GM23338 (cell line): ENCODE results near the gene ADGRV1. TPM values are rescaled to one million over a fixed set of nuclear protein-coding genes. Genes with fewer than 3 reads are reported as not detected.

Source experiments
- ATAC-seq: fragments of 200-7000 bp; cut with Tn5 transposase; 3 replicates; pipeline ENCODE4 v1.9.1; 2020
- DNase-seq: peaks from one replicate; pipeline ENCODE4 v3.0.0-alpha.2; 2015; ENCODE audit warnings: low spot score
- H2AFZ ChIP-seq: fragments of 200-600 bp; sonication (generic); 2 replicates; pipeline ENCODE4 v1.8.0; 2016; ENCODE audit warnings: antibody characterized with exemption, mild to moderate bottlenecking, moderate library complexity
- H3F3A ChIP-seq: fragments of 200-600 bp; sonication (generic); replicated peaks from 2 replicates; pipeline ENCODE4 v1.8.0; 2017; ENCODE audit warnings: antibody characterized with exemption, mixed run types, low read depth
- H3K27ac ChIP-seq: fragments of 200-600 bp; sonication (generic); 2 replicates; pipeline ENCODE4 v1.6.1; 2016; ENCODE audit warnings: low read depth
- H3K27me3 ChIP-seq: fragments of 200-600 bp; sonication (generic); 2 replicates; pipeline ENCODE4 v1.8.0; 2016; ENCODE audit warnings: mild to moderate bottlenecking, mixed run types, moderate library complexity; ENCODE audit not compliant: insufficient read depth
- H3K36me3 ChIP-seq: fragments of 200-600 bp; sonication (generic); 2 replicates; pipeline ENCODE4 v1.8.0; 2016; ENCODE audit warnings: mild to moderate bottlenecking; ENCODE audit not compliant: insufficient read depth
- H3K4me1 ChIP-seq: fragments of 200-600 bp; sonication (generic); 2 replicates; pipeline ENCODE4 v1.8.0; 2016; ENCODE audit warnings: mild to moderate bottlenecking, moderate library complexity; ENCODE audit not compliant: insufficient read depth
- H3K4me2 ChIP-seq: fragments of 200-600 bp; sonication (generic); 2 replicates; pipeline ENCODE4 v1.7.1; 2017; ENCODE audit warnings: mixed run types
- H3K4me3 ChIP-seq: fragments of 200-600 bp; sonication (generic); 2 replicates; pipeline ENCODE4 v1.6.1; 2016; ENCODE audit warnings: mixed run types
- H3K79me2 ChIP-seq: fragments of 200-600 bp; sonication (generic); replicated peaks from 2 replicates; pipeline ENCODE4 v1.8.0; 2017; ENCODE audit warnings: mild to moderate bottlenecking; ENCODE audit not compliant: insufficient read depth
- H3K9me2 ChIP-seq: fragments of 200-600 bp; sonication (generic); 2 replicates; pipeline ENCODE4 v1.8.0; 2017; ENCODE audit not compliant: insufficient read depth
- H4K20me1 ChIP-seq: fragments of 200-600 bp; sonication (generic); replicated peaks from 2 replicates; pipeline ENCODE4 v1.8.0; 2017; ENCODE audit warnings: mild to moderate bottlenecking; ENCODE audit not compliant: insufficient read depth
- H3K27ac Mint-ChIP-seq: 2 replicates; pipeline ENCODE4 v1.8.0; 2020; ENCODE audit warnings: inconsistent platforms, mild to moderate bottlenecking, moderate library complexity, mixed read lengths
- H3K27me3 Mint-ChIP-seq: 3 replicates; pipeline ENCODE4 v1.8.0; 2022; ENCODE audit warnings: low read depth, mild to moderate bottlenecking, moderate library complexity, mixed read lengths, inconsistent platforms; ENCODE audit not compliant: insufficient read depth, poor library complexity
- H3K36me3 Mint-ChIP-seq: 3 replicates; pipeline ENCODE4 v1.8.0; 2021; ENCODE audit warnings: low read depth, mild to moderate bottlenecking, inconsistent platforms, moderate library complexity, mixed read lengths
- H3K4me1 Mint-ChIP-seq: 3 replicates; pipeline ENCODE4 v1.8.0; 2020; ENCODE audit warnings: mild to moderate bottlenecking, inconsistent platforms, mixed read lengths
- H3K4me3 Mint-ChIP-seq: 3 replicates; pipeline ENCODE4 v1.8.0; 2021; ENCODE audit warnings: moderate library complexity, mild to moderate bottlenecking, inconsistent platforms, mixed read lengths
- H3K9me3 Mint-ChIP-seq: 3 replicates; pipeline ENCODE4 v1.8.0; 2020; ENCODE audit warnings: moderate library complexity, mild to moderate bottlenecking, inconsistent platforms, mixed read lengths
- CREB1 ChIP-seq: fragments of 250-450 bp; sonication (Bioruptor Pico); IDR thresholded peaks from 2 replicates; pipeline ENCODE4 v1.5.0; 2020; ENCODE audit warnings: low read depth, mild to moderate bottlenecking, moderate library complexity
- EZH2 ChIP-seq: fragments of 200-600 bp; sonication (generic); IDR thresholded peaks from one replicate; pipeline ENCODE4 v1.8.0; 2017; ENCODE audit warnings: antibody characterized with exemption, mild to moderate bottlenecking, low read depth; ENCODE audit not compliant: unreplicated experiment
- EZH2phosphoT487 ChIP-seq: fragments of 200-600 bp; sonication (generic); IDR thresholded peaks from one replicate; pipeline ENCODE4 v1.8.1; 2018; ENCODE audit warnings: antibody characterized with exemption; ENCODE audit not compliant: unreplicated experiment
- POLR2AphosphoS5 ChIP-seq: IDR thresholded peaks from 2 replicates; pipeline ENCODE4 v1.6.1; 2016; ENCODE audit warnings: antibody characterized with exemption, low read depth
- STAT1 ChIP-seq: IDR thresholded peaks from one replicate; pipeline ENCODE4 v1.6.1; 2016; ENCODE audit warnings: antibody characterized with exemption; ENCODE audit not compliant: unreplicated experiment
- ZNF462 ChIP-seq: fragments of 250-450 bp; sonication (Bioruptor Pico); IDR thresholded peaks from 2 replicates; pipeline ENCODE4 v1.5.0; 2020; ENCODE audit warnings: mild to moderate bottlenecking, moderate library complexity
- long read RNA-seq: library from polyadenylated mRNA; unstranded; transcript quantifications from one replicate; pipeline ENCODE4 v2.0.0, GENCODE V29; 2020; ENCODE audit not compliant: unreplicated experiment
- polyA plus RNA-seq: library from polyadenylated mRNA; unstranded; fragments of >200 nt; fragmentation: Nextera tagmentation; extraction: Ambion mirVana; gene quantifications from 2 replicates; pipeline ENCODE4 v1.2.1, GENCODE V29; 2016
- total RNA-seq: library from RNA; depleted of rRNA; stranded (reverse); fragments of >200 nt; shearing (Covaris generic); gene quantifications from 2 replicates; pipeline ENCODE4 v1.2.3, GENCODE V29; 2014; rRNA removed

Gene ADGRV1
- total RNA-seq (139 and 149 TPM in 2 replicates), polyA plus RNA-seq (39.4 and 46.1 TPM in 2 replicates)
- long read RNA-seq, partial matches to known transcripts, result 1 of 11 reads
- long read RNA-seq, other reads (novel, unspliced or antisense), result 7 of 11 reads

GRCh38 chr5:90558344-90559192 is at the start of gene ADGRV1:
ADGRV1 (plus strand) TSS chr5:90558797; CDS start chr5:90558896, 99 bp downstream.
- Mint-ChIP-seq H3K27me3 (peaks cover 5% of the 10 kb centered on the region), H3K4me1 (peaks cover 74% of the 10 kb centered on the region), H3K4me3 (peak within 1 kb of the TSS; percentile 90), H3K36me3 (no peaks in the 10 kb centered on the region; the same call in 2 of the 3 replicates), H3K27ac (peak within 1 kb of the TSS; percentile 94), H3K9me3 (no peaks in the 10 kb centered on the region; the same call in 2 of the 3 replicates)
- Histone ChIP-seq H3K4me3 (peak within 1 kb of the TSS; percentile 80), H3K27ac (peak within 1 kb of the TSS; percentile 93), H3K9me2 (no peaks in the 10 kb centered on the region), H3K27me3 (no peaks in the 10 kb centered on the region), H3K36me3 (no peaks in the 10 kb centered on the region), H2AFZ (no peak within 1 kb of the TSS; the same call in 1 of the 2 replicates), H3K4me1 (peaks cover 81% of the 10 kb centered on the region), H4K20me1 (no peaks in the 10 kb centered on the region), H3K79me2 (peaks cover 44% of the 10 kb centered on the region), H3K4me2 (peak within 1 kb of the TSS; percentile 85), H3F3A (0 out of 2 replicates have a peak, but pooled peaks cover 3% of the 10 kb centered on the region)
- ATAC-seq (peak; percentile 89), DNase-seq (peak; percentile 98)
- TF ChIP-seq CREB1 (CRISPR knock-in tag), result peak; percentile 76
- TF ChIP-seq EZH2, result no peak
- TF ChIP-seq STAT1, result no peak
- TF ChIP-seq POLR2AphosphoS5, result peak; percentile 98
- no peak for TF ChIP-seq ZNF462 (CRISPR knock-in tag)
- no peak for TF ChIP-seq EZH2phosphoT487
